GM21737 (cell line): ENCODE data around the gene GALNT7.

Source experiments
- ATAC-seq: cut with Tn5 transposase; IDR thresholded peaks from one replicate; pipeline ENCODE4 v1.9.1; 2021; ENCODE audit warnings: mild to moderate bottlenecking, moderate library complexity; ENCODE audit not compliant: unreplicated experiment

The GALNT7 gene

DNA sequence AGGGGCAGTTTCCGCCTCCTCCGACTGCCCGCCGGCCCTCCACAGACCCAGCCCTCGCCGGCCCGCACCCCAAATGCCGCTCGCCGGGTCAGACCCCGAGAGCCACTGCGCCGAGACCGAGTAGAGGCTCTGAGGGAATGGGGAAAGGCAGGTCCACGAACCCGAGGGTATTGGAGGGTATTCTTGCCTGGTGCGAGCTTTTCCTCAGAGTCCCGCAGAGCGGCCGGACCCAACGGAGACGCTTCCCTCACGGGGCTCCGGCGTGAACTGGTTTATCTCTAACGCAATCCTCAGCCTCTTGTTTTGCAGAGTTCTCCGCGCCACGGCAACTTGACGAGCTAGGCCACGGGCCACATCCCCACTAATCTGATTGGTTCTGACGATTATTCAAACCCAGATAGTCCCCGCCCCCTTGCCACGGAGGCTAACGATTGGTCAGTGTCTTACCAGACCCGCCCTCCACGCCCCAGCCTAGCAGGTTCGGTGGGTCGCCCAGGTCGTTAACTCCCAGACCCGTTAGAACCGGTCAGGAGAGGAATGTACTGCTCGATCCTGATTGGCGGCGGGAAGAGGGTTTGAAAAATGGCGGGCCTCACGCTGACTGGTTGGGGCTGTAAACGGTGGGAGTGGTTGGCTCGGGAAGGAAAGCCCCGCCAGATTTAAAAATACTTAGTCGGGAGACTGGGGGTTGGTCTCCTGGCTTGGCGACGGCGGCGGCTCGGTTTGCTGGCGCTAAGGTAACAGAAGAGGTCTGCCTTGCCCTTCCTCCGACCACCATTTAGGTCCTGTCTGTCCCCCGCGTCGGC lies 165.7 kb downstream of the GALNT7 start, which contains the start of gene HMGB2:
HMGB2 (minus strand) TSS at position 274 of the 806 bp plus-strand sequence. CDS start 709 bp downstream, outside the sequence.
- peak; percentile 92 for ATAC-seq

DNA sequence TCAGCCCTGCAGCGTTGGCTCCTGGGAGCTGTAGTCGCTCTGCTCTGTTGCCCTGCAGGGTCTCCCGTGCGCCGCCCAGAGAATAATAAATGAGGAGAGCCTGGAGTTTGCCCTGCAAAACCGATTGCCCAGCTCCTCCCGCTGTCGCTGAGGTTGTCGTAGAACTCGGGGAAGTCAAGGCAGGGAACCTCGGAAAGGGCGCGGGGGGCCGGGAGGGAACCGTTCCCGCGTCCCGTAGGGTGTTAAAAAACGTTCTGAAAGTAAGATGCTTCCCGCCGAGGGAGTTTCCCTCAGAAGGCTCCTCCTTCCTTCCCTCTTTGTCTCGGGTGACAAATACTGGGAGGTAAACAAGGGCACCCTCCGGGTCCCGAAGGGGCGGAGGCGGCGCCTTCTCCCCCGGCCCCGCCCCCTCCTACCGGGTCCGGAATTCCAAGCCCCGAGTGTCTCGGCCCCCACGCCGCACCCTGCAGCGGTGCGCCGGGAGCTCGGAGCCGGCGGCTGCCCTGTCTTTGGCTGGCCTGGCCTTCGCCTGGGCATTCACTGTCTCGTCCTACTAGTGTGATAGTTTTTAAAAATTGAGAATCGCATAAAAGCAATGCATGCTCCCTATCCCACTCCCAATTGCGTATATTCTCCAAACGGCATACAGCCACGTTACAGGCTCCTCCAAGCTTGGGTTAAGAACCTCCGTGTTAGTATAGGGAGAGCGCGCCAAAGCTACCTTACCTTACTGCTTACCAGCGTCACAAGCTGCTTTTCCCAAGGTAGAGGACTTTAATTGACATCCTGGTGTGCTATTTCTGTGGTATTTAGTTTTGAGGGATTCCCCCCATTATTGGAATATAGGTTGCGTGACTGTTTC lies 166.5 kb downstream of the GALNT7 start:
- peak; percentile 33 for ATAC-seq

DNA sequence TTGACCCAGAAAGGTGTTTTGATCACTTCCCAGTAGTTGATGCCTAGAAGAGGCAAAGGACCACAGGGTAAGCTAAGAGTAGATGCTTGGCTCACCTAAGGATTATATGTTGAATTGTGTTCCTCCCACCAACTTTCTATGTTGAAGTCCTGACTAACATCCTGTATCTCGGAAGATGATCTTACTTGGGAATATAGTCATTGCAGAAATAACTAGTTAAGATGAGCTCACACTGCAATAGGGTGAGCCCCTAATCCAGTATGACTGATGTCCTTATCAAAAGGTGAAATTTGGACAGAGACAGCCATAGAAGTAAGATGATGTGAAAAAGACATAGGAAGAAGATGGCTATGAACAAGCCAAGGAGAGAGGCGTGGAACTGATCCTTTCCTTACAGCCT lies 168.9 kb downstream of the GALNT7 start:
- ATAC-seq: no peak

DNA sequence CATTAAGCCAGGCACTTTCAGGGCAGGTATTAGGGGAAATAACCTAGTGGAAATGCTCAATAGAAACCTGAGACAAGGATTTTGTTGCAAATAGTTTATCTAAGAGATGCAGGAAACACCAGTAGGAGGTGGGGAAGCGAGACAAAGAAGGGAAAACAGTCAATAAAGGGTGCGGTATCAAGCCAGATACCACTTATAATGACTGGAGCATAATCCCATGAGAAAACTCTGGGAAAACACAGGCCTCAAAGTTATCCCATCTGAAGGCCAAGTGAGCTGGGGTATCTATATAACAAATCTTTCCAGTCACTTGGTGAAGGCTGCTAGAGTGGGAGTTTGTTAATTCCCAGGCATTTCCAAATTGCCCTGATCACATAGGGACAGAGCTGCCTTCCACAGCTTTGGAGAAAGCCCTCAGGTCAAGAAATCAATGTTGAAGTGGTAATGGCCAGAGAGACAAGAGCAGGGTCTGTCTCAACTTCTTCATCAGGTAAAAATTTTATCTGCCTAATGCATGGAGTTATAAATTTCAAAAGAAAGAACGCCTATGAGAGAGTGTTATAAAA lies 175.3 kb downstream of the GALNT7 start:
- no peak for ATAC-seq

DNA sequence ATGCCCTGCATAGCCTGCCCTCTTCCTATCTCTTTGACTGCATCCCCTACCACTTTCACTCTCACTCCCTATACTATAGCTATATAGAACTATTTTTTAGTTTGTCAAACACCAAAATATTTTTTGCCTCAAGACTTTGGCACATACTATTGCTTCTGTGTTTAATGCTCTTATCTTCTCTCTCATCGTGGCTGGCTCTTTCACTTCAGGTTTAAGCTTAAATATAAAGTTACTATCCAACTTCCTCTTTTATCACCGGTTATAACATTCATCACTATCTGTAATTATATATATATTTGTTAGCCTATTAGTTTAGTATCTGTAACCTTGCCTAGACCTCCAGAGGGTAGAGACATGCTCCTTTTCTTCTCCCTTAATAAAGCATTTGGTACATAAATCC lies 177.0 kb downstream of the GALNT7 start:
- ATAC-seq: no peak

DNA sequence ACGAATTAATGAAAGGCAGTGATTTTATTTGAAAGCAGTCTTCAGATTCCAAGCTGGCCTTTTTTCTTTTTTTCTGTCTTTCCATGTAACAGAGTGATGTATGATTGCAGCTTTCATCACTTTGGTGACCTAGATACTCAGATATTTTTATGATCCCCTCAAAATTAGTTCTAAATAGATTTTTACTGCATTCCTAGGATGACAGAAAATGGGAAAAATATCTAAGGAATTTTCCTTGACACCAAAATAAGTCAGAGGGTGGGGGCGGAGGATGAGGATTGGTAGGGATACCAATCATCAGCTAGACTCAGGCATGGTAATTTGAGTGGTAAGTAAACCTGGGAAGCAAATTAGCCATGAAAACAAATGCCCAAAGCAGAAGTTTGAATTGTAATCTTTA lies 177.5 kb downstream of the GALNT7 start:
- no peak for ATAC-seq

DNA sequence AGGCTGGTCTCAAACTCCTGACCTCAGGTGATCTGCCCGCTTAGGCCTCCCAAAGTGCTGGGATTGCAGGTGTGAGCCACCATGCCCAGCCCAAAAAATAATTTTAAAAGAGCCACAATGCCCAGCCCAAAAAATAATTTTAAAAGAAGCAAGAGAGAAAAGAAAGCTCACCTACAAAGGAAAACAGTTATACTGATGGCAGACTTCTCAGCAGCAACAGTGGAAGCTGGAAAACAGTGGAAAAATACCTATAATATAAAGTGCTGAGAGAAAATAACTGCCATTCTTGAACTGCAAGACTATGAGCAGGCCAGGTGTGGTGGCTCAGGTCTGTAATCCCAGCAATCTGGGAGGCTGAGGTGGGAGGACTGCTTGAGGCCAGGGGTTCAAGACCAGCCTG lies 178.9 kb downstream of the GALNT7 start:
- no peak for ATAC-seq

DNA sequence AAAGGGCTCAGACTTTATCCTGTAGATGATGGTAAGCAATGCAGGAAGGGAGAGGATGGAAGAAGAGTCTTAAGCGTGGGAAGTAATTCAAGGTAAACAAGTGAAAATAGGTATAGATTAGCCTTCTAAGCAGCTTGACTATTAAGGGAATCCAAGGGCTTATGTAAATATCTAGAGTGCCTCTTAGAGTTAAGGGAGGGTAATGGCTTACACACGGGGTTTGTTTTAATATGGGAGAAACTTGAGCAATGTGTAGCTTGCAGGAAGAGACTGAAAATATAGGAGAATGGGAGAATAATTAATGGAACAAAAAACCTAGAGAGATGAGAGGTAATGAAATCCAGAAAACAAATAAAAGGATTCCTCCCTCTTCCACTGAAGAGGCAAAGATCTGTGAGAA lies 189.3 kb downstream of the GALNT7 start:
- ATAC-seq: no peak

DNA sequence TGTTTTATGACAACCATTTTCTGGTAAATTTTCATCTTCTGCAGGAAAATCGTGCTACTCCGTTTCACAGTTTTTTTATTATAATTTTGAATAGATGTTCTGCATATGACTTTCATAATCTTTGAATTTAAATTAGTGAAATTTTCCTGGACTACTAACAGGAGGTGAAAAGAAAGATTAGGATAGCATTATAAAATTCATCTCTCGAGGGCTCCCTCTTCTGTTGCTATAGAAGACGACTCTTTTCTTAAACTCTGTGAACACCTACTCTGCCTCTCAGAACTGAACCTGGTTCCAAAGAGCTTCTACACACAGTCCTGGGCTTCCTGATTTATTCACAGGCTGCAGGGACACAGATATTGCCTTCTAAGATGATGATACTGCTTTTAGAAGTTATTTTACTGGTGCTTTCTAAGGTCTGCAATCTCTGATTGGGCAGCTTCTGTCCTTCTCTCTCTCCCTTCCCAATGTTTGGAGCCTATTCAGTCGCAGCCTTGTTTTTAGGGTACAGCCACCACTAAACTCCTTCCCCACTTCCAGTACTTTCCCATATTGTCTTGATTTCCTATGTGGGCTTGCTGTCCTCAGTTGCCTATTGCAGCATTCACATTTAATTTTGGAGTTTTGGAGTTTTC lies 192.1 kb downstream of the GALNT7 start:
- ATAC-seq: no peak

DNA sequence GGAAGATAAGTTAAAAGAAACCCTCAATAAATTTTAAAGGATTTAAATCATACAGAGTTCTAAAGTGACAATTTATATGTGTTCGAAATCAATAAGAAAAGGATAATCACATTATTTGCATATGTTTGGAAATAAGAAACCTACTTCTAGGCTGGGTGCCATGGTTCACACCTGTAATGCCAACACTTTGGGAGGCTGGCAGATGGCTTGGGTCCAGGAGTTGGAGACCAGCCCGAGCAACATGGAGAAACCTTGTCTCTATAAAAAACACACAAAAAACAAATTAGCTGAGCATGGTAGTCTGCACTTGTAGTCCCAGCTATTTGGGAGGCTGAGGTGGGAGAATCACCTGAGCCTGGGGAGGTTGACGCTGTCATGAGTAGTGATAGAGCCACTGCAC lies 194.1 kb downstream of the GALNT7 start:
- ATAC-seq: no peak

DNA sequence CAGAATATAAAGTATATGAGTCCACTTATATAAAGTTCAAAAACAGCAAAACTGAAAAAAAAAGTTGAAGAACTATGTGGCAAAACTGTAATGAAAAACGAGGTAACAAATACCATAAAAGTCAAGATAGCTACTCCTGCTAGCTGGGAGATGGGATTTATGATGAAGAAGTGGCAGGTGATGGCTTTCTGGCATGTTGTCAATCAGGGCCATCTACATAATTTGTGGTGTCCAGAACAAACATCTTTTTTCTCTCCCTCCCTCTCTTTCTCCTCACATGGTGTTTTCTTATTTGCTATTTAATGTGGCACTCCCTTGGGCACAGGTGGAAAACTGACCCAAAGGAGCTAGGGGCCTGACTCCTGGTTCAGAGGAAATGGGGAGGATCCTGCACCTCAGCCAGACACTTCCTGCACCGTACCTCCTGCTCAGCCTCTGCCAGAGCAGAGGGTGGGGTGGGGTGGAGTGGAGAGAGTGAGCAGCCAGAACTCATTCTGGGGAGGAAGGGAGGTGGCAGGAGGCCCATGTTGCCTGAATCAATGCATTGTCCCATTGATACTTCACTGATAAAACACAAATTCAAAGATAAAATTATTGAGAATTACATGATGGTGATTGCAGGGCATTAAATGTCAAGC lies 196.9 kb downstream of the GALNT7 start:
- no peak for ATAC-seq

DNA sequence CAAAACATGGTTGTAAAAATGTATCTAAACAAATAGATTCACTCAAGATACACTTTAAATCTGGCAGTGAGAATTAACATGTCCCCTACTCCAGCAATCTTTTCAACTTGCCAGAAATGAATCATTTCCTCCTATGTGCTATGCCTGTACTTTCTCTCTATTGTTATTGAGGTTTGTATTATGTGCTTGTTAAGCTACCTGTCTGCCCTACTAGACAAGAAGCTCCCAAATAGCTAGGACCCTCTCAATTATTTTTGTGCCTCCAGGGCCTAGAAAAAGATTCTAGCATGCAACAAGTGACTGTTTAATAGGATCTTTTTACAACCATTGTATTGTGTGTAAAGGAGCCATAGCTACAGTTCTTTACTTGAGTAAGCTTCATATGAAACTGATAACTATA lies 198.7 kb downstream of the GALNT7 start:
- ATAC-seq: no peak

DNA sequence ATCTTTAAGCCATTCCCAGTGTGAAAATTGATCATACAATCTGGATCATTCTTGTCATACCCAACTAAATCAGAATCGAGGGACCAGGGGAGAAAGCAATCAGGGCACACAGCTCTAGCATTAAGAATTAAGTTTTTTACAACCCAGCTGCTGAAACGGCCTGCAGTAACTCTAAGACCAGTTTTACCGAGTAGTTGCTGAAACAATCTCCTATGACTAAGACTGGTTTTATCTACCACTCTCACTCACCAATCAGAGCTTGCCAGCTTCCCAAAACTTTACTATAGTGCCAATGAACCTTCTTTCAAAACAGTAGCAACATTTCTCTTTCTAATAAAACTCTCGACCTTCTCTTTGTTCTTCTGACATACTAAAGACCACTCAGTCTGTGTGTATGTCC lies 199.3 kb downstream of the GALNT7 start:
- ATAC-seq: no peak

DNA sequence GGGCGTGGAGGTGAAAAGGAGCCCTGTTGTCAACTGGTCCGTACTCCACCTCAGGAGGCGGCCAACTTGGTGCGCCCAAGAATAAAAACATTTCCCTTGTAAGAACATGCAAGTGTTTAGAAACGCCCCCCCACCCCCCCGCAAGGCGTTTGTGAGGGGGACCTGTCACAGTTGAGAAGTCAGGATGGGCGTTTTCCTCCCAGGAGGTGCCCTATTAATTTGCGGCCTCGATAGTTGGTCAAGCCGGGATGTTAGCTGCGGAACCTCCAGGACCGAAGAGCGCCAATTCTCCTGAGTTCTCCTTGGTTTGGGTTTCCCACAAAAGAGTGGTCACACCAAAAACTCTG lies 201.5 kb downstream of the GALNT7 start:
- peak; percentile 0 for ATAC-seq

DNA sequence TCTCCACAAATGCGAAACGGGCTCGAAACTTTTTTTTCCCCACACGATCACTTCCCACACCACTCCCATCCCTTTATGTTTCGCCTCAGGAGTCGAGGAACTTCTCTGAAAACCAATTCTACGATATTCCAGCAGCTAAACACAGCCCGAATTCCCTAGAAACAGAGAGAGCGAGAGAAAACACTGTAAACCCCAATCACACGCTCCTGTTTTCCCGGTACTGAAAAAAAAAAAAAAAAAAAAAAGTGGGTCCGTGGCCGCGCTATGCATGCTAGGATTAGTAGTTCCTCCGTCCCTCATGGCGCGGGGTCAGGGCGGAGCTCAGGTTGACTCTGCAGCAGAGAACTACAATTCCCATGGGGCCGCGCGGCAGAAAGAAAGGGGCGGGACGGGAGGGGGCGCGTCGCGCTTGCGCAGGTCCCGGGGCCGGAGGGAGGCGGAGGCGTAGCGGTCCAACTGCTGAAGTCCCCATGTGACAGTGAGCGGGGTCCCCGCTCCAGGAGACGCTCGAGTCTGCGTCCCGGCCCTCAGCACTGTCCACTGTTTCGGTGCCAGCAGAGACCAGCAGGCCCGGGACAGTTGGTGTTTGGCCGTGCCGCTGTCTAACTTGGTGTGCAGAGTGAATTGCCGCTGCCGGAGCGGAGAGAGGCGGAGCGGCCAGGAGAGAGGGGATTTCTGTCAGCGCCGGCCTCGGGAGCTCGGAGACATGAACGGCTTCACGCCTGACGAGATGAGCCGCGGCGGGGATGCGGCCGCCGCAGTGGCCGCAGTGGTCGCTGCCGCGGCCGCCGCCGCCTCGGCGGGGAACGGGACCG lies 202.1 kb downstream of the GALNT7 start, which contains the start of gene SAP30:
SAP30 (plus strand) TSS at position 478 of the 815 bp plus-strand sequence; CDS start at position 707, 229 bp downstream.
- ATAC-seq: peak; percentile 65

DNA sequence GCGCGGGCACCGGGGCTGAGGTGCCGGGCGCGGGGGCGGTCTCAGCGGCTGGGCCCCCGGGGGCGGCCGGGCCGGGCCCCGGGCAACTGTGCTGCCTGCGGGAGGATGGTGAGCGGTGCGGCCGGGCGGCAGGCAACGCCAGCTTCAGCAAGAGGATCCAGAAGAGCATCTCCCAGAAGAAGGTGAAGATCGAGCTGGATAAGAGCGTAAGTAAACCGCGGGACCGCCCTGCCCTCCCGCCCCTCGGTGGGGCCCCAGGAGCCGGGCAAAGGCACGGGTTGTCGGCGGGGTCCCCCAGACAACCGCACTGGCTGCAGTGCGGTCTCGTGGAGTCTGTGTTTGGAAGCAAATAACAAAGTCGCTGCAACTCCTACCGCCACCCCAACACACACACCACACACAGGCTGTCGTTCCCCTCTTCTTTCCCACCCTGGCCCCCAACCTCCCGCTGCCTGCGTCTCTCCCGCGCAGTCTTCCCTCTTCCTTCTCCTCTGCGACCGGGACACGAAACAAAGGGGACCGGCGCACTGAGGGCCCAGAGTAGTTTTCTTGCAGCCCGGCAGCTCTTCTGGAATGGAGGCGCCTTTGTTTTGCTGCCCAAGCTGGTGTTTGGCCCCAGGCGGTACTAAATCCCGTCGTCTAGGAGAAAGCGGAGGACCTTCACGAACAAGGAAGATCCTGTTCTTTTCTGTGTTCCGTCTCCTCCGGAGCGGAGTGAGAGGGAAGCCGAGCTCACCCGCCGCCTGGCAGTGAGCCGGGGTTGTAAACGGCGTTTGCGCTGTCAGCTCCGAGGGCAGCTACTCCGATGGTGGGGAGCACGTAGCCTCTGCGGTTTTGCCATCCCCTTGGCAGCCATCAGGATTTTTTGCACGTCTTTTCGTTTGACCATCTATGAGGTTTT lies 202.9 kb downstream of the GALNT7 start:
- ATAC-seq: peak; percentile 16
